ENCODE results near the gene APBB2. TPM values are rescaled to one million over a fixed set of nuclear protein-coding genes. Genes with fewer than 3 reads are reported as not detected.

APBB2 gene
- total and polyA plus RNA-seq, 8 donors = 4.7 to 55.4 (median 23.1) TPM

- DNase-seq = peak; percentile 62 to 77
- Histone ChIP-seq H3K4me3 (peak overlapping the region in 1 of 4 donors; percentile 17), H3K27ac (peak overlapping the region; percentile 46 to 75 (median 64)), H3K36me3 (no peaks in the 10 kb centered on the region), H3K27me3 (no peaks in the 10 kb centered on the region), H3K9me3 (no peaks in the 10 kb centered on the region), H3K4me1 (peaks cover 9 to 65% (median 44%) of the 10 kb centered on the region in 4 donors)
- WGBS, 5 donors = 17 to 38% (median 22%) methylated on average over 12 of the region's 12 CpGs
- intact Hi-C loops (cut with DNase I; ENCODE audit: low total_unique reads) = no loop called here
- TF ChIP-seq POLR2A (IDR thresholded peaks at IDR 0.05) = no peak
- TF ChIP-seq EP300 (IDR thresholded peaks at IDR 0.05) = peak; percentile 7
- peak in 2 of 3 donors; percentile 47 to 57 for TF ChIP-seq POLR2AphosphoS5 (IDR thresholded peaks at IDR 0.05)
- no peak for TF ChIP-seq CTCF (IDR thresholded peaks at IDR 0.05)
Observed at GRCh38 chr4:41120297-41121217, 93.8 kb downstream of the APBB2 start.

- H3K27ac ChIP-seq = peak overlapping the region; percentile 46 to 75 (median 64)
- no peak for TF ChIP-seq CTCF (IDR thresholded peaks at IDR 0.05)
- no peak for TF ChIP-seq POLR2AphosphoS5 (IDR thresholded peaks at IDR 0.05)
- TF ChIP-seq POLR2A (IDR thresholded peaks at IDR 0.05) = no peak
- TF ChIP-seq EP300 (IDR thresholded peaks at IDR 0.05) = no peak
- no peak for DNase-seq
- no peaks in the 10 kb centered on the region for H3K36me3 ChIP-seq
- H3K4me3 ChIP-seq = peak overlapping the region in 1 of 4 donors; percentile 17
- H3K27me3 ChIP-seq = no peaks in the 10 kb centered on the region
- intact Hi-C loops (cut with DNase I; ENCODE audit: low total_unique reads) = no loop called here
- 65 to 75% (median 67%) methylated on average over 5 of the region's 5 CpGs for WGBS, 5 donors
- peaks cover 9 to 58% (median 39%) of the 10 kb centered on the region in 4 donors for H3K4me1 ChIP-seq
- no peaks in the 10 kb centered on the region for H3K9me3 ChIP-seq
Observed at GRCh38 chr4:41119867-41120295, 94.5 kb downstream of the APBB2 start.

GRCh38 chr4:41111791-41112190, 102.6 kb downstream of the APBB2 start:
- intact Hi-C loops (cut with DNase I; ENCODE audit: low total_unique reads) = no loop called here
- 78 to 88% (median 79%) methylated on average over 2 of the region's 2 CpGs for WGBS, 5 donors
- DNase-seq = no peak
- H3K9me3 ChIP-seq = no peaks in the 10 kb centered on the region
- H3K36me3 ChIP-seq = no peaks in the 10 kb centered on the region
- no peak overlapping the region for H3K4me3 ChIP-seq
- TF ChIP-seq CTCF (IDR thresholded peaks at IDR 0.05) (no peak), POLR2A (IDR thresholded peaks at IDR 0.05) (no peak), POLR2AphosphoS5 (IDR thresholded peaks at IDR 0.05) (no peak), EP300 (IDR thresholded peaks at IDR 0.05) (no peak)
- H3K27ac ChIP-seq = no peak overlapping the region
- H3K27me3 ChIP-seq = no peaks in the 10 kb centered on the region
- H3K4me1 ChIP-seq = peaks cover 0 to 13% (median 3%) of the 10 kb centered on the region in 4 donors

- Histone ChIP-seq H3K4me1 (peaks cover 0 to 13% (median 3%) of the 10 kb centered on the region in 4 donors), H3K27me3 (no peaks in the 10 kb centered on the region), H3K9me3 (no peaks in the 10 kb centered on the region), H3K27ac (no peak overlapping the region), H3K36me3 (no peaks in the 10 kb centered on the region), H3K4me3 (no peak overlapping the region)
- DNase-seq = no peak
- TF ChIP-seq EP300 (IDR thresholded peaks at IDR 0.05) = no peak
- no peak for TF ChIP-seq POLR2AphosphoS5 (IDR thresholded peaks at IDR 0.05)
- TF ChIP-seq POLR2A (IDR thresholded peaks at IDR 0.05) = no peak
- no peak for TF ChIP-seq CTCF (IDR thresholded peaks at IDR 0.05)
- intact Hi-C loops (cut with DNase I; ENCODE audit: low total_unique reads) = no loop called here
- 74 to 84% (median 81%) methylated on average over 9 of the region's 9 CpGs for WGBS, 5 donors
Observed at GRCh38 chr4:41110050-41110449, 104.3 kb downstream of the APBB2 start.
